Activated CD4-positive, alpha-beta T cell treated with anti-CD3 and anti-CD28 coated beads, Interleukin-2, Interleukin-4, amounts not matched to agents 100 ng/mL and 50 ng/mL, durations not matched to agents 16 hours and 8 hours (primary cell): ENCODE measurements around the gene NTN1.

Experiments
- DNase-seq: peaks from one replicate; pipeline ENCODE4 v3.0.0-alpha.2; 2020; ENCODE audit warnings: low spot score

The NTN1 gene

DNA sequence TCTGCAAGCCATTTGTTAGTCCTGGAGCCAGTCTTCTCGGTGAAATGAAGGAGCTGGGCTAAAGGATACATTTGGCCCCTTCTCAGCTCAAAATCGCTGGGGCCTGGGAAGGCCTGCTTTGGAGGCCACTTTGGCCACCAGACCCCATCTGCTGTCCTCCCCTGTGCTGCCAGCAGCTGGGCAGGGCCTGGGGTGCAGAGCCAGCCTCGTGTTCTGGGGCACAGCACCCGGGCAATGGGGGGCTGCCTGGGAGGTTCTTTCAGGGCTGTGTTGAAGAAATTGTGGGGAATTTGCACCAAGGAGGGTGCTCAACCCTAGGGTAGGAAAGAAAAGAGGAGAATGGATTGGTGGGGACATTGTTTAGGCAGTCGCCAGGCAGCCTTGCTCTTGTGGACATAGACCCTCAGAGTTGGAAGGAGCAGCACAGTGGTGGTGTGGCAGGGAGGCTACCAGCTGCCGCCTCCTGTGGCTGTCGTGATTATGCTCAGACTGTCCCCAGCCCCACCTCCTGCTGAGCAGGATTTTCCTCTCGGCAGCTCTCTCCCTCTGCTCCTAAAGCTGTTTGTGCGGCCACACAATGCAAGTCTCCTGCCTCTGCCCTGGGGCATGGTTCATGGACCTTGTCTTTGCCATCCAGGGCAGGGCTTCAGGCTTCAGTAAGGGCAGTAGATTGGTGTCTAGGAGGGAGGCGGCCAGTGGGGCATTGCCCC, 174.8 kb downstream of the NTN1 start:
- no peak for DNase-seq

- DNase-seq: no peak
These were observed 178.6 kb downstream of the NTN1 start for GRCh38 chr17:9199571-9200551.

DNA sequence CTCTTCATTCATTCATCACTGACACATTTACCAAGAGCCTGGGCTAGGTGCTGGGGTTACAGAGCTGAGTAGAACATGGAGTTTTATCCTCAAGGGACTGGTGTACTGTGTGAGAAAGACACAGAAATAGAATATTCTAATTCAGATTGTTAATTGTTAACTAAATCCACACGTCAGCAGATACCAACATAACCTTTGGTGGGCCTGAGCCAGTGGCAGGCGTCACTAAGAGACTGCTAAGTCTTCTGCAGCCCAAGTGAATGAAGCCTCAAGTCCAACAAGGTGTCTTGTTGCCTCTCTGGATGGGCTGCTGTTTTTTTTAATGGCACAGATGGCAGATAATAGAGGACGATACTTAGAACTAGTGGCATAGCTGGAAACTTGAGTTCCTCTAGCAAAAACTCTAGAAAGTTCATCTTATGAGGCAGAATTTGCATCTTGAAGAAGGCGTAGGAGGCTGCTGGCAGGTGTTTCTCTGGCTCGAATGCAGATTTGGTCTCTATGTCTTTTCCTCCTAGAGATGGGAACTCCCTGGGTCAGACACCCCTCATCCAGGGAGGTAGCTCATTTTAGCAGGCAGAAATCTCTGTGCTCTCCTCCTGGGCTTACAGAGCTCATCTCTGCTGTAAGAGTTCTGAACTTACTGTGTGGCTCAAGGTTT, 179.5 kb downstream of the NTN1 start:
- no peak for DNase-seq

- DNase-seq: no peak
These were observed 181.2 kb downstream of the NTN1 start for GRCh38 chr17:9202532-9202931.

- DNase-seq: no peak
These were observed 182.6 kb downstream of the NTN1 start for GRCh38 chr17:9203771-9204425.

DNA sequence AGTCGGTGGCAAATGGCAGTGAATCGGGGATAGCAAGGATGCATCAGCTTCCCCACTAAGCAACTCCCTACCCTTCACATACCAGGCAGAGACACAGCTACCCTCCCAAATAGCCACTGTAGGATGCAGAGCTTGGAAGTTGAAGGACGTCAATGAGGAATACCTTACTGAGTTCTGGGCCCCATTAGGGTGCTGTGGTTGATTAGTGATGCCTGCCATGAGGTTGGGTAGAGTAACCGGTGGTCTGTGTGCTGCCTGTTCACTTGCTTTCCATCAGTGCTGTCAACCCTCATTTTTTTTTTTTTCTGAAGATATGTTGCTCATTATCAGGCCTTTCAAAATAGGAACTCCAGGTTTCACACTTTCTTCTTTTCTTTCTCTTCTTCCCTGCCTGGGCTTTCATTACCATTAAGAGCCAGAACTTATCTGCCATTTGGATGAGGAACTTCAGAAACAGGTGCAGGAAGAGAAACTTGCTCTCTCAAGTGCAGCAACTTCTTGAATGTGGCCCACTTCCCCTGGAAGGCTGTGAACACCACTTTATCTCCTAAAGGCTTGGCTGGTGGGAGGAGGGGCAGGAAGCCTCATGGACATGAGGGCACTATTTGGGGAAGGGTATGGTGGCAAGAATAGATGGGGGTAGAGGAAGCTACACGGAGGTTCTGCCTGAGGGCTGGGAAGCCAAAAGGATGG, 183.5 kb downstream of the NTN1 start:
- no peak for DNase-seq

DNA sequence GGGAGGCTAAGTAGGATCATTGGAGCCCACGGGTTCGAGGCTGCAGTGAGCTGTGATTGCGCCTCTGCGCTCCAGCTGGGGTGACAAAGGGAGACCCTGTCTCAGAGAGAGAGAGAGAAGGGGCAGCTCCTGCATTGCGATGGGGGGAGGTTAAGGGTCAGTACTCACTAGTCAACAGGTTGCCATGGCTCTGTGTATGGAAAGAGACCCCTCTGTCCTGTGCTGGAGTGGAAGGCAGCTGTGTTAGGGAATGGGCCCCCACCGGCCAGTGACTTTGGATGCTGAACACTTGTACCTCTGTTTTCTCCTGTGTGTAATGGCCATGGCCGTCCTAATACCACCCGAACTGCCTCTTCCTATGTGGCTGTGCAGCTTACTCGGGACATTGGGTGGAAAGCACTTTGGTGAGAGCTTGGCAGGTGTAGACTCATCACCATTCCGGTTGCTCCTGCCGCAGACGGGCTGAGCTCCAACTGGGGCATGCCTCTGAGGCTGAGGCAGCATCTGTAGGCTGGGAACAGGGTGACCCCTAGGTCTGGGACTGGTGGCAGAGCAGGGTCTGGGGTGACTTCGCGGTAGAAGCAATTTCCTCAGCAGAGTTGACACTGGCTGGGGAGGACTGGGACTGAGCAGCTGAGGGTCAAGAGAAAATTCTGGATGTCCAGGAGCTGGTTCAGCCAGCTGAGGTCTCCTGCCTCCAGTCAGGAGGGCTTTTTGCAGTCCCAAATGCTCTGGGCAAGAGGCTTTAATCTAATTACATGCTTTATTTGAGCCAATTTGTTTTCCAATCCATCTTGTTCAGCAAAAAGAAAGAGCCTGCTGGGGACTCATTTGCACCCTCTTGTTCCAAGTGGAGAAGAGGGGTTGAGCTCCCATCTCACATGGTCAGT, 184.5 kb downstream of the NTN1 start:
- DNase-seq: no peak

GRCh38 chr17:9206410-9206703, 185.0 kb downstream of the NTN1 start:
- DNase-seq: no peak

- no peak for DNase-seq
These were observed 185.5 kb downstream of the NTN1 start for GRCh38 chr17:9206741-9207332.

DNA sequence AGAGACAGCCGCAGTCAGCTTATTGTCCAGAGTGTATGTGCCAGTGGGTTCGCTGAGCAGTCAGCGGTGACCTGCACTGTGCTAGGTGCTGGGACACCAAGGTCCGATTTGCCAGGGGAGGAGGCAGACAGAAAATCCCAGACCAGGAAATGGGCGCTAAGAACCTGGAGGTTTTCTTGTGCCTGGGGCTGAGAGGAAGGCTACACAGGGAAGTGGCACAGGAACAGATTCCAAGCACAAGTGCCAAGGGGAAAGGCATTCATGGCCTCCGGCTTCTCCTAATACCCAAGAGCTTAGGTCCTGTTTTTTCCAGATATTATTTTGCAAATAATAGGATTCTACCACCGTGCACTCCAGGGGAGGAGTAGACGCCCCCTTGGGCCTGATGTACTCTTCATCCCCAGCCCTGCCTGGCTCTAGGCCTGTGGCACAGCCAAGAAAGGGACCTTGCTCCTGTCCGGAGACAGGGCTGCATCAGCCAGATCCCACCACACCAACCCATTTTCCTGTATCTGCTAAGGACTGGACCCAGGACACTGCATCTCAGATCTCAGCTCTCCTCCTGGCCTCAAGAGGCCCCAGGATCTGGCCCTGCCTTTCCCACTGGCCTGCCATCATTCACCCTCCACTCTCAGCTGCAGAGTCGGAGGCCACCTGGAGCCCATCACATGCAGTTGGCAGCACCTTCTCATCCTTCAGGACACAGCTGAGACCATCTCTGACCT, 187.2 kb downstream of the NTN1 start:
- DNase-seq: no peak

DNA sequence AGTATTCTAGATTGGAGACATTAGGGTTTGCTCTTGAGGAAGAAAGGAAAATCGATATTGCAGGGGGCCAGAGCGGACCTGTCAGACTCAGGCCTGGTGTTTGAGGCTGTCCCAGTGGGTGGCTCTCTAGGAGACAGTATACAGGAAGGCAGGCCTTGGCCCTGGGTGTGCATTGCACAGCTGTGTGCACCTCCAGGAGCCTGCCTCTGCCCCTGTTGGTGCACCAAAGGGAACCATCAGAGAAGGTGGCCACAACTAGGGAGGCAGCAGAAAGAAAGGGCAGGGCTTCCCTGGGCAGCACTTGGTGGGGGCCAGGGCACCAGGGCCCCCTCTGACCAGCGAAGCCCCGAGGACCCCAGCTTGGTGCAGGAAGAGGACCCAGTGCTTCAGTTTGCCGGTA, 188.0 kb downstream of the NTN1 start:
- no peak for DNase-seq

- no peak for DNase-seq
These were observed 188.6 kb downstream of the NTN1 start for GRCh38 chr17:9209781-9210370.

DNA sequence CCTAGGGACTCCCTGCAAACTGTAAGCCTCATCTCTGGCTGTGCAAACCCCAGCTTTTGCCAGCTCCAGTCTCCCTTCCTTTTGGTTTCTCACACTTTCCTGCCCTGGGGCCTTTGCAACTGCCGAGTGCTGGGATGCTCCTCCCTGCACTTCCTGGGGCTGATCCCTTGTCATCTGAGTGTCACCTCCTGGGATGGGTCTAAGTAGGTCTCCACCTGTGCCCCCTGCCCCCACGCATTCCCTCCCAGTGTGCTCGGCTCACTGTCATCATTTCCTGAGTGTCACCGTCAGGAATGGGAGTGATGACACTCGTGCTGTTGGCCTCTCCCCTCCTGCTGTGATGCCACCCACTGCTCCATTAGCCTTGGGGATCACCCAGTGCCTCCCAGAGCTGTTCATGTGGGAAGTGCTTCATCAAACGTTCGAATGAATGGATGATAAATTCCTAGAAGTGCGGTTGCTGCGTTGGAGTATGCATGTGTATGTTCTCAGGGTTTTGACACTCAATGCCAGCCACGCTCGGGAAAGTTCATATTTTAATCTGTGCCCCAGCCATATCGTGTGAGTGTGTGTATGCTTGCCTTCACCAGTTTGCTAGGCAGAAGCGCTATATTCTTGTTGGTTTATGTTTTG, 189.9 kb downstream of the NTN1 start:
- DNase-seq: no peak

- DNase-seq: no peak
These were observed 191.3 kb downstream of the NTN1 start for GRCh38 chr17:9212376-9213302.

DNA sequence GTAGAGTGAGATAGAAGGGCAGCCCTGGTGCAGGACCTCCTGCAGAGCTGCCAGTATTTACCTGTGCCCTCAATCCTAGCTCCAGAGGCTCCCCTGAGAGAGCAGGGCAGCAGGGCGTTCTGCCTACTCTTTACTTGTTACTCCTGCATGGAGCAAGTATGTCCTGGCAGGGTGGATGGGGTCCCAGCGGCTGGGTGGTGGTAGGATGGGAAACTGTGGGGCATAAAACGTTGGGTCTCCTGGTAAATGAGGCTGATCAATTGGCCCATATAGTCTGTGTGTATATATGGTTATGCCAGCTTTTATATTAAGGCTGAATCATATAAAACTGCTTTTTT, 192.0 kb downstream of the NTN1 start:
- no peak for DNase-seq

- DNase-seq: no peak
These were observed 194.2 kb downstream of the NTN1 start for GRCh38 chr17:9215465-9215864.

- DNase-seq: no peak
These were observed 196.1 kb downstream of the NTN1 start for GRCh38 chr17:9217151-9218056.
